HepG2 (cell line): ENCODE measurements around the gene ANO2. TPM values are rescaled to one million over a fixed set of nuclear protein-coding genes. Genes with fewer than 3 reads are reported as not detected.

Experiments used
- ATAC-seq: fragments of 200-7000 bp; cut with Tn5 transposase; 3 replicates; pipeline ENCODE4 v1.9.1; 2020; ENCODE audit warnings: mild to moderate bottlenecking, moderate library complexity
- BruUV-seq: library from RNA; stranded (reverse); fragments of 400-500 nt; replicated peaks from 2 replicates; lab custom pipeline; 2021; lab: Mats Ljungman, UMichigan
- CTCF ChIA-PET: fragments of 300-600 bp; formaldehyde crosslinking; extraction: SDS; loops from one replicate; lab custom pipeline; 2021; ENCODE audit warnings: low total read pairs, inconsistent platforms, low intra/inter-chr PET ratio; lab: Yijun Ruan, JAX
- POLR2A ChIA-PET: fragments of 350-600 bp; sonication (Branson Sonifier 250); formaldehyde crosslinking; loops from one replicate; lab custom pipeline; 2020; ENCODE audit warnings: antibody characterized with exemption, inconsistent platforms; lab: Yijun Ruan, JAX
- DNase-seq: peaks from one replicate; pipeline ENCODE4 v3.0.0-alpha.2; 2015; ENCODE audit warnings: low spot score
- FAIRE-seq: peaks from 3 replicates; lab custom pipeline; 2011; peaks lifted over from hg19 to GRCh38; lab: Jason Lieb, UNC
- H2AFZ ChIP-seq: one replicate; pipeline ENCODE4 v1.6.1; 2011; ENCODE audit warnings: low read length, inconsistent platforms
- H3K27ac ChIP-seq: fragments of 300-600 bp; 3 replicates; pipeline ENCODE4 v1.8.0; 2011; ENCODE audit warnings: mixed run types, mild to moderate bottlenecking, mixed read lengths, low read length, inconsistent platforms; ENCODE audit not compliant: insufficient read depth; ENCODE audit errors: extremely low read length
- H3K27me3 ChIP-seq, 2 experiments: fragments of 200-600 bp in 1 of 2; 2 replicates in 1 of 2; 3 replicates in 1 of 2; pipeline versions ENCODE4 v1.6.0 to v1.8.0; 2011; ENCODE audit warnings: low read length in 2 of 2, mild to moderate bottlenecking in 2 of 2, moderate library complexity in 2 of 2, inconsistent platforms in 1 of 2; ENCODE audit not compliant: insufficient read depth in 2 of 2, control insufficient read depth in 1 of 2
- H3K36me3 ChIP-seq, 2 experiments: fragments of 200-600 bp in 1 of 2; replicated peaks in 1 of 2; 2 replicates in 1 of 2; 3 replicates in 1 of 2; pipeline versions ENCODE4 v1.5.1 to v1.8.0; 2011; ENCODE audit warnings: low read length in 2 of 2, inconsistent platforms in 1 of 2; ENCODE audit not compliant: insufficient read depth in 2 of 2, control insufficient read depth in 1 of 2
- H3K4me1 ChIP-seq: 2 replicates; pipeline ENCODE4 v1.5.1; 2012; ENCODE audit warnings: low read length, inconsistent platforms; ENCODE audit not compliant: insufficient read depth
- H3K4me2 ChIP-seq: 2 replicates; pipeline ENCODE4 v1.6.0; 2011; ENCODE audit warnings: low read depth, low read length, inconsistent platforms
- H3K4me3 ChIP-seq, 3 experiments: fragments of 200-600 bp in 1 of 3; sonication (generic), shearing (Covaris generic) in 1 of 3; replicated peaks in 1 of 3; 2 replicates each; pipeline ENCODE4 v1.5.1; 2011 to 2016; ENCODE audit warnings: low read length in 3 of 3, inconsistent platforms in 2 of 3, low read depth in 2 of 3, mild to moderate bottlenecking in 2 of 3, control low read depth in 1 of 3, mixed read lengths in 1 of 3; ENCODE audit not compliant: insufficient read depth in 1 of 3
- H3K79me2 ChIP-seq: one replicate; pipeline ENCODE4 v1.6.1; 2011; ENCODE audit warnings: low read length, inconsistent platforms; ENCODE audit not compliant: insufficient read depth
- H3K9ac ChIP-seq: 2 replicates; pipeline ENCODE4 v1.6.0; 2011; ENCODE audit warnings: mild to moderate bottlenecking, low read depth, low read length, inconsistent platforms; ENCODE audit not compliant: insufficient read depth
- H3K9me3 ChIP-seq: 2 replicates; pipeline ENCODE4 v1.5.1; 2012; ENCODE audit warnings: mild to moderate bottlenecking, low read length
- H4K20me1 ChIP-seq: 2 replicates; pipeline ENCODE4 v1.6.0; 2011; ENCODE audit warnings: inconsistent platforms, mild to moderate bottlenecking, low read length, moderate library complexity; ENCODE audit not compliant: insufficient read depth
- CHD4 ChIP-seq: fragments of 200-600 bp; sonication (generic); IDR thresholded peaks from 2 replicates; pipeline ENCODE4 v1.7.0; 2017; ENCODE audit warnings: mild to moderate bottlenecking, low read length, borderline replicate concordance
- FOXK2 ChIP-seq: fragments of 450-650 bp; IDR thresholded peaks from 2 replicates; pipeline ENCODE4 v1.6.1; 2016
- GFI1 ChIP-seq: sonication (generic); formaldehyde crosslinking; IDR thresholded peaks from 2 replicates; pipeline ENCODE4 v1.5.0; 2020; ENCODE audit warnings: missing genetic modification reagents, mild to moderate bottlenecking, borderline replicate concordance
- THAP8 ChIP-seq: sonication (generic); formaldehyde crosslinking; IDR thresholded peaks from 2 replicates; pipeline ENCODE4 v1.5.1; 2020; ENCODE audit warnings: missing genetic modification reagents, mild to moderate bottlenecking, borderline replicate concordance
- ZFP36 ChIP-seq: fragments of 150-350 bp; IDR thresholded peaks from 2 replicates; pipeline ENCODE4 v1.6.1; 2018; ENCODE audit warnings: borderline replicate concordance, low read length, low read depth; ENCODE audit not compliant: partially characterized antibody
- ZNF17 ChIP-seq: sonication (generic); formaldehyde crosslinking; IDR thresholded peaks from 2 replicates; pipeline ENCODE4 v1.5.0; 2020; ENCODE audit warnings: mild to moderate bottlenecking, missing genetic modification reagents
- ZNF430 ChIP-seq: sonication (generic); formaldehyde crosslinking; IDR thresholded peaks from 2 replicates; pipeline ENCODE4 v1.9.0; 2021; ENCODE audit warnings: mild to moderate bottlenecking, missing genetic modification reagents
- ZNF512 ChIP-seq: sonication (generic); formaldehyde crosslinking; IDR thresholded peaks from 2 replicates; pipeline ENCODE4 v1.4.0; 2020; ENCODE audit warnings: mild to moderate bottlenecking, missing genetic modification reagents
- ZNF619 ChIP-seq: sonication (generic); formaldehyde crosslinking; IDR thresholded peaks from 2 replicates; pipeline ENCODE4 v1.4.0; 2020; ENCODE audit warnings: mild to moderate bottlenecking, missing genetic modification reagents
- ZNF703 ChIP-seq: sonication (generic); formaldehyde crosslinking; IDR thresholded peaks from 2 replicates; pipeline ENCODE4 v1.5.1; 2020; ENCODE audit warnings: missing genetic modification reagents, mild to moderate bottlenecking, moderate library complexity, borderline replicate concordance
- ZNF766 ChIP-seq: sonication (generic); formaldehyde crosslinking; IDR thresholded peaks from 2 replicates; pipeline ENCODE4 v1.5.0; 2020; ENCODE audit warnings: missing genetic modification reagents, borderline replicate concordance
- ZSCAN29 ChIP-seq: sonication (generic); formaldehyde crosslinking; conservative IDR thresholded peaks from 2 replicates; pipeline ENCODE4 v1.4.0; 2020; ENCODE audit warnings: mild to moderate bottlenecking, missing genetic modification reagents
- WGBS: methylation state at CpG from one replicate; pipeline ENCODE4 v1.1.6; 2017; ENCODE audit warnings: low lambda C conversion rate; 5-methylcytosine and 5-hydroxymethylcytosine counted together
- in situ Hi-C: cut with HindIII; loops from 2 replicates; pipeline ENCODE4 v1.10.0; 2017; ENCODE audit warnings: low pct_unique_long_range_greater_than_20kb; ENCODE audit not compliant: extremely low pct_ligation_motif_present
- intact Hi-C: fragments of 100-400 bp; cut with micrococcal nuclease; formaldehyde crosslinking; loops from one replicate; pipeline ENCODE4 v1.10.0; 2022; ENCODE audit not compliant: unreplicated experiment
- polyA plus RNA-seq, 8 experiments: library from polyadenylated mRNA; depleted of rRNA in 3 of 8; stranded (reverse) in 7 of 8; unstranded in 1 of 8; fragments of >200 nt; fragmentation: Illumina TruSeq in 4 of 8; extraction: Trizol in 4 of 8; gene quantifications; 2 replicates each; pipeline versions ENCODE4 v1.2.1 to v1.2.3, GENCODE V29; 2011 to 2016; ENCODE audit warnings: low read depth in 4 of 8, missing spikeins in 1 of 8, mixed read lengths in 1 of 8; ENCODE audit not compliant: insufficient read depth in 1 of 8
- total RNA-seq, 5 experiments: library from RNA; depleted of rRNA; stranded (reverse); fragments of >200 nt; fragmentation: Illumina TruSeq; extraction: Trizol; gene quantifications; 2 replicates each; pipeline ENCODE4 v1.2.3, GENCODE V29; 2016; ENCODE audit warnings: low read depth in 1 of 5

The ANO2 gene
- total and polyA plus RNA-seq, 2 of the 13 experiments (the other 11 are each of a cell fraction or from before 2014, with no cell fraction given), result 0.18 TPM; not detected in 1

GRCh38 chr12:5912011-5912410, 33.0 kb downstream of the ANO2 start:
- Histone ChIP-seq H3K36me3 (no peaks in the 10 kb centered on the region), H3K4me2 (no peak overlapping the region), H3K4me3 (no peak overlapping the region), H4K20me1 (no peaks in the 10 kb centered on the region), H3K9me3 (no peaks in the 10 kb centered on the region), H2AFZ (no peak overlapping the region), H3K27me3 (peaks cover 1 to 24% of the 10 kb centered on the region in 2 experiments; a peak in 4 of 5 replicates), H3K9ac (no peak overlapping the region), H3K27ac (no peak overlapping the region), H3K4me1 (no peaks in the 10 kb centered on the region), H3K79me2 (no peaks in the 10 kb centered on the region)
- ATAC-seq (no peak), DNase-seq (no peak), FAIRE-seq (no peak)
- POLR2A ChIA-PET, result no interaction called here
- BruUV-seq, result no TSS peak
- in situ Hi-C loops, result no loop called here
- TF ChIP-seq ZNF512, result no peak
- TF ChIP-seq GFI1, result no peak
- TF ChIP-seq CHD4, result no peak
- TF ChIP-seq ZNF430 (CRISPR knock-in tag), result no peak
- no peak for TF ChIP-seq ZNF619 (CRISPR knock-in tag)
- no peak for TF ChIP-seq ZNF17
- 0% methylated on average over 2 of the region's 3 CpGs for WGBS
- CTCF ChIA-PET, result no interaction called here
- intact Hi-C loops, result no loop called here

- intact Hi-C loops, result no loop called here
- no TSS peak for BruUV-seq
- TF ChIP-seq FOXK2, result no peak
- no peak for TF ChIP-seq ZNF766 (CRISPR knock-in tag)
- no peak for TF ChIP-seq ZNF703 (CRISPR knock-in tag)
- TF ChIP-seq ZSCAN29, result no peak
- TF ChIP-seq THAP8 (CRISPR knock-in tag), result no peak
- TF ChIP-seq ZFP36, result no peak
Observed at GRCh38 chr12:5910790-5911548, 34.1 kb downstream of the ANO2 start.

More at GRCh38 chr12:5910790-5911548, 34.1 kb downstream of the ANO2 start:
- Histone ChIP-seq H3K4me3 (no peak overlapping the region), H3K9me3 (no peaks in the 10 kb centered on the region), H2AFZ (no peak overlapping the region), H3K79me2 (no peaks in the 10 kb centered on the region), H3K4me1 (no peaks in the 10 kb centered on the region), H3K4me2 (no peak overlapping the region), H3K27me3 (peaks cover 1 to 24% of the 10 kb centered on the region in 2 experiments; a peak in 4 of 5 replicates), H3K36me3 (no peaks in the 10 kb centered on the region), H4K20me1 (no peaks in the 10 kb centered on the region), H3K9ac (no peak overlapping the region), H3K27ac (no peak overlapping the region)
- in situ Hi-C loops, result no loop called here
- POLR2A ChIA-PET, result no interaction called here
- CTCF ChIA-PET, result no interaction called here
- DNase-seq (no peak), ATAC-seq (no peak), FAIRE-seq (no peak)
- WGBS, result 3% methylated on average over 4 of the region's 7 CpGs
